ENCODE measurements around the gene PHF5A. TPM values are rescaled to one million over a fixed set of nuclear protein-coding genes. Genes with fewer than 3 reads are reported as not detected.

The PHF5A gene
- total and polyA plus RNA-seq, 2 donors (not counting 1 experiment from before 2014, with no cell fraction given), result 29.4 to 31.6 TPM

DNA sequence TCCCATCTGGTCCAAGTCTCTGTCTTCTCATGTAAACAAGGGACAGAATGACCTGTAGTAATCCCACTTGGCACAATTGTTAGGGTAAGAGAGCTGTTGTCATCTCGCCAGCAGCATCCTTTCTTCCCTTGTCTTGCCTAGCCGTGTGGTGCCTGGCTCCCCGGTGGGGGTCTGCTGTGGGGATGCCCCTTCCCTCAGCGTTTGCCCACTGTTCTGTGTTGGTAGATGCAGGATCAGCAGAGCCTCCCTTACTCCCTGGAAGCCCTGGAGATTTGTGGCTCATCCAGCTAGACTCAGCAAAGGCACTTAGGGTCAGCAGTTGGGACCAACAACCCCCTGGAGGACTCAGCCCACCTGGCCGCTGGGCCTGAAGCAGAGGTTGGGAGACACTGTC lies 13.4 kb upstream of the PHF5A start:
- ChIA-PET POLR2A (interaction anchor here (0.7 kb wide), 1 partner anchor 34 kb away, joined by 4 read pairs; no protein-coding TSS in a partner anchor), CTCF (interaction anchor here (0.9 to 4.2 kb wide), 7 partner anchors 10 to 78 kb away, joined by 3 to 32 read pairs (median 4); partner anchors contain the start of gene TOB2)

DNA sequence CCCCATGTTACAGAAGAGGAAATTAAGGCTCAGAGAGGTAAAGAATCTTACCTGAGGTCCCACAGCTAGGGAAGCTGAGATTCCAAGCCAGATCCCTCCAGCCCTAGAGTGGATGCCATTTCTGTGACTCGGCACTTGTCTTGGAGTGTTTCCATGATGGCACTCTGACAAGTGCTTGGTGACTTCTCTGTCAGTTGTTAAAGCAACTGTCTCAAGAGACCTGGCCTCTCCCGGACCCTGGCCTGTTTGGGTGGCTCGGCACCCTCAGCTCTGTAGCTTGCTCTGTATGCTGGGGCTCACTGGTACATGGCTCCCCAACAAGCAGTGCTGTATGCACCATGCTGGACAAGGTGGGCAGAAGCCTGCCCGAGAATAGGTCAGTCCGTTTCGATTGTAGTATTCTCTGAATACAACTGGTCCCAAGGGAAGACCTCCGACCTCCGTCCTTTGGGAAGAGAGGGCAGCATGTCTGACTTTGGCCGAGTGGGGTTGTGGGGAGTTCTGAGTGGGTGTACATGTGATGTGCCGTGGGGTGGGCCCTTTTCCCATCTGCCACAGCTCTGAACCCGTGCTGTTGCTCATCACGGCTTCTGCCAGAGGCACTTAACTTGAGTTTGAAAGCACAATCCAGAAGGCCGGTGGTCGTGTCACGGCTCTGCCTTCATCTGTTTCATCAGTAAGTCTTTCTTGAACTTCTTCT lies 12.8 kb upstream of the PHF5A start:
- H3K4me2 ChIP-seq (replicated peaks; ENCODE audit: low read depth, low read length, poor library complexity, severe bottlenecking), result peak overlapping the region; percentile 75
- CTCF ChIA-PET, result interaction anchor here (0.9 to 4.2 kb wide), 7 partner anchors 11 to 78 kb away, joined by 3 to 32 read pairs (median 4); partner anchors contain the start of gene TOB2
- H3K27me3 Mint-ChIP-seq, result no peaks in the 10 kb centered on the region

More for the DNA sequence above, 13.4 kb upstream of the PHF5A start:
- Histone ChIP-seq H3K36me3 (replicated peaks in 1 of 2; ENCODE audit: control extremely low read depth in 1 of 2, control insufficient read depth in 1 of 2, extremely low read depth in 1 of 2, insufficient read depth in 2 of 2, low read length in 1 of 2) (peaks cover 3 to 10% of the 10 kb centered on the region in 2 experiments), H2AFZ (ENCODE audit: insufficient read depth, low read depth, low read length, poor library complexity, severe bottlenecking) (no peak overlapping the region), H3K4me1 (ENCODE audit: control insufficient read depth in 2 of 2, insufficient read depth in 2 of 2, low read length in 2 of 2) (peaks cover 84 to 90% of the 10 kb centered on the region in 2 donors), H3K27me3 (replicated peaks in 1 of 4; ENCODE audit: control extremely low read depth in 1 of 4, control insufficient read depth in 3 of 4, insufficient read depth in 4 of 4, low read length in 3 of 4) (no peaks in the 10 kb centered on the region), H3K9me3 (ENCODE audit: control extremely low read depth in 1 of 3, control insufficient read depth in 2 of 3, insufficient read depth in 1 of 3, low read length in 2 of 3) (peaks cover 0 to 10% (median 0%) of the 10 kb centered on the region in 3 donors), H4K20me1 (ENCODE audit: control insufficient read depth, insufficient read depth, low read length, poor library complexity, severe bottlenecking) (peaks cover 31% of the 10 kb centered on the region), H3K4me3 (ENCODE audit: control extremely low read depth in 1 of 5, extremely low read depth in 1 of 5, insufficient read depth in 1 of 5, low read depth in 2 of 5, low read length in 4 of 5) (peak overlapping the region in 1 of 5 experiments; percentile 13), H3K9ac (ENCODE audit: low read length) (peak overlapping the region; percentile 46), H3K27ac (ENCODE audit: low read length in 2 of 2) (peak overlapping the region; percentile 82 to 86), H3K79me2 (ENCODE audit: control insufficient read depth, insufficient read depth, low read length) (peaks cover 91% of the 10 kb centered on the region), H3K4me2 (replicated peaks; ENCODE audit: low read depth, low read length, poor library complexity, severe bottlenecking) (peak overlapping the region; percentile 75)
- Mint-ChIP-seq H3K9me3 (ENCODE audit: insufficient read depth) (no peaks in the 10 kb centered on the region), H3K27ac (peak overlapping the region; percentile 64), H3K4me3 (peak overlapping the region; percentile 32), H3K27me3 (no peaks in the 10 kb centered on the region), H3K4me1 (peaks cover 80% of the 10 kb centered on the region)
- intact Hi-C loops (cut with micrococcal nuclease), result no loop called here
- no peak for TF ChIP-seq EZH2 (IDR thresholded peaks at IDR 0.05; ENCODE audit: borderline replicate concordance, insufficient read depth, low read depth, low read length, poor library complexity, severe bottlenecking)
- DNase-seq (no peak), ATAC-seq (ENCODE audit: low read depth) (no peak)
- WGBS (ENCODE audit: insufficient coverage), result 80% methylated on average over 4 of the region's 5 CpGs

More for the DNA sequence above, 12.8 kb upstream of the PHF5A start:
- Mint-ChIP-seq H3K9me3 (ENCODE audit: insufficient read depth) (no peaks in the 10 kb centered on the region), H3K27ac (peak overlapping the region; percentile 95), H3K4me3 (peak overlapping the region; percentile 32), H3K4me1 (peaks cover 80% of the 10 kb centered on the region)
- Histone ChIP-seq H3K4me1 (ENCODE audit: control insufficient read depth in 2 of 2, insufficient read depth in 2 of 2, low read length in 2 of 2) (peaks cover 89 to 95% of the 10 kb centered on the region in 2 donors), H3K79me2 (ENCODE audit: control insufficient read depth, insufficient read depth, low read length) (peaks cover 92% of the 10 kb centered on the region), H2AFZ (ENCODE audit: insufficient read depth, low read depth, low read length, poor library complexity, severe bottlenecking) (no peak overlapping the region), H3K27me3 (replicated peaks in 1 of 4; ENCODE audit: control extremely low read depth in 1 of 4, control insufficient read depth in 3 of 4, insufficient read depth in 4 of 4, low read length in 3 of 4) (no peaks in the 10 kb centered on the region), H3K27ac (ENCODE audit: low read length in 2 of 2) (peak overlapping the region; percentile 82 to 86), H4K20me1 (ENCODE audit: control insufficient read depth, insufficient read depth, low read length, poor library complexity, severe bottlenecking) (peaks cover 27% of the 10 kb centered on the region), H3K36me3 (replicated peaks in 1 of 2; ENCODE audit: control extremely low read depth in 1 of 2, control insufficient read depth in 1 of 2, extremely low read depth in 1 of 2, insufficient read depth in 2 of 2, low read length in 1 of 2) (peaks cover 3 to 10% of the 10 kb centered on the region in 2 experiments), H3K9me3 (ENCODE audit: control extremely low read depth in 1 of 3, control insufficient read depth in 2 of 3, insufficient read depth in 1 of 3, low read length in 2 of 3) (peaks cover 0 to 10% (median 0%) of the 10 kb centered on the region in 3 donors), H3K9ac (ENCODE audit: low read length) (peak overlapping the region; percentile 46), H3K4me3 (ENCODE audit: control extremely low read depth in 1 of 5, extremely low read depth in 1 of 5, insufficient read depth in 1 of 5, low read depth in 2 of 5, low read length in 4 of 5) (peak overlapping the region in 1 of 5 experiments; percentile 20)
- 92% methylated on average over 14 of the region's 15 CpGs for WGBS (ENCODE audit: insufficient coverage)
- no peak for DNase-seq
- intact Hi-C loops (cut with micrococcal nuclease), result no loop called here
- POLR2A ChIA-PET, result interaction anchor here (4.5 kb wide), 1 partner anchor 12 kb away, joined by 45 read pairs; the partner anchor contains the start of genes ACO2 and PHF5A
- no peak for ATAC-seq (ENCODE audit: low read depth)
- TF ChIP-seq CTCF (IDR thresholded peaks at IDR 0.05) (no peak), EZH2 (IDR thresholded peaks at IDR 0.05; ENCODE audit: borderline replicate concordance, insufficient read depth, low read depth, low read length, poor library complexity, severe bottlenecking) (no peak)
